Mucosa of descending colon (tissue), 3 donors: ENCODE results near the gene ABLIM2. TPM values are rescaled to one million over a fixed set of nuclear protein-coding genes. Genes with fewer than 3 reads are reported as not detected.

Source experiments
- ATAC-seq: fragments of 200-7000 bp; cut with Tn5 transposase; one replicate; pipeline ENCODE4 v1.9.1; 2020; ENCODE audit warnings: mild to moderate bottlenecking, moderate library complexity
- DNase-seq, 3 donors: peaks; one replicate each; pipeline ENCODE4 v3.0.0-alpha.2; 2020
- H3K36me3 ChIP-seq: fragments of 200-600 bp; one replicate; pipeline ENCODE4 v1.8.0; 2021; ENCODE audit warnings: low read depth, mild to moderate bottlenecking
- H3K4me1 ChIP-seq: fragments of 200-600 bp; one replicate; pipeline ENCODE4 v1.8.0; 2021; ENCODE audit warnings: low read depth, mild to moderate bottlenecking
- H3K4me3 ChIP-seq: fragments of 200-600 bp; one replicate; pipeline ENCODE4 v1.8.0; 2021; ENCODE audit warnings: mild to moderate bottlenecking
- H3K9me3 ChIP-seq: fragments of 200-600 bp; one replicate; pipeline ENCODE4 v1.8.0; 2021; ENCODE audit warnings: mild to moderate bottlenecking
- CTCF ChIP-seq: fragments of 200-600 bp; IDR thresholded peaks from one replicate; pipeline ENCODE4 v1.8.0; 2022; ENCODE audit warnings: antibody characterized with exemption, mild to moderate bottlenecking
- intact Hi-C, 2 donors: fragments of 100-400 bp; cut with DNase I in 1 of 2; cut with micrococcal nuclease in 1 of 2; formaldehyde crosslinking; loops; one replicate each; pipeline versions ENCODE4 v1.11.0 to v1.11.1; 2022; cut with DNase I, micrococcal nuclease
- total RNA-seq, 3 donors: library from RNA; stranded (reverse); fragmentation: NEBNext Ultra II Directional in 2 of 3; extraction: Animal tissue kit (Norgen Biotek cat#: 25700) in 2 of 3; gene quantifications; one replicate each; pipeline versions ENCODE4 v1.2.1 to v1.2.4, GENCODE V29; 2021 to 2023
- donor health status: DM: no; HTN: no; CAD: no; lungs with moderate emphysema.
- donor health status: DM: no; HTN: no; CAD: no.
- donor health status: DM: no; HTN: yes; CAD: no.

Gene ABLIM2
- total RNA-seq, 3 donors from 2014 or later, result 15.0 to 15.8 (median 15.5) TPM

GRCh38 chr4:8078610-8079015, 80.0 kb downstream of the ABLIM2 start:
- no peak overlapping the region for H3K4me3 ChIP-seq
- no peaks in the 10 kb centered on the region for H3K9me3 ChIP-seq
- TF ChIP-seq CTCF, result no peak
- no peaks in the 10 kb centered on the region for H3K36me3 ChIP-seq
- DNase-seq (peak in 1 of 3 donors; percentile 23), ATAC-seq (no peak)
- intact Hi-C loops, result no loop called here
- peaks cover 3% of the 10 kb centered on the region for H3K4me1 ChIP-seq

GRCh38 chr4:8078109-8078494, 80.5 kb downstream of the ABLIM2 start:
- intact Hi-C loops, result no loop called here
- Histone ChIP-seq H3K36me3 (no peaks in the 10 kb centered on the region), H3K4me1 (peaks cover 3% of the 10 kb centered on the region), H3K9me3 (no peaks in the 10 kb centered on the region), H3K4me3 (no peak overlapping the region)
- no peak for TF ChIP-seq CTCF
- ATAC-seq, result no peak
- peak in 1 of 3 donors; percentile 24 for DNase-seq

GRCh38 chr4:8077181-8078108, 81.2 kb downstream of the ABLIM2 start:
- no peak for ATAC-seq
- Histone ChIP-seq H3K36me3 (no peaks in the 10 kb centered on the region), H3K9me3 (no peaks in the 10 kb centered on the region), H3K4me1 (peaks cover 3% of the 10 kb centered on the region), H3K4me3 (no peak overlapping the region)
- intact Hi-C loops, result no loop called here
- DNase-seq, result peak in 1 of 3 donors; percentile 20
- TF ChIP-seq CTCF, result no peak

GRCh38 chr4:8076023-8076422, 82.6 kb downstream of the ABLIM2 start:
- Histone ChIP-seq H3K9me3 (no peaks in the 10 kb centered on the region), H3K4me3 (no peak overlapping the region), H3K4me1 (peaks cover 3% of the 10 kb centered on the region), H3K36me3 (no peaks in the 10 kb centered on the region)
- ATAC-seq (no peak), DNase-seq (peak in 1 of 3 donors; percentile 21)
- intact Hi-C loops, result no loop called here
- no peak for TF ChIP-seq CTCF

- no peak for TF ChIP-seq CTCF
- DNase-seq (peak in 1 of 3 donors; percentile 12), ATAC-seq (no peak)
- intact Hi-C loops, result no loop called here
- H3K4me1 ChIP-seq, result no peaks in the 10 kb centered on the region
- H3K9me3 ChIP-seq, result no peaks in the 10 kb centered on the region
- H3K36me3 ChIP-seq, result no peaks in the 10 kb centered on the region
- H3K4me3 ChIP-seq, result no peak overlapping the region
Observed at GRCh38 chr4:8073206-8073863, 85.3 kb downstream of the ABLIM2 start.
